Activated T-helper 9 cell treated with anti-CD3 and anti-CD28 coated beads, Interleukin-2, amount 50 U/mL, for 16 hours (primary cell): ENCODE data around the gene ARHGEF12.

ENCODE experiments used
- DNase-seq: peaks from one replicate; pipeline ENCODE4 v3.0.0-alpha.2; 2020; ENCODE audit warnings: low read depth

Gene ARHGEF12

DNA sequence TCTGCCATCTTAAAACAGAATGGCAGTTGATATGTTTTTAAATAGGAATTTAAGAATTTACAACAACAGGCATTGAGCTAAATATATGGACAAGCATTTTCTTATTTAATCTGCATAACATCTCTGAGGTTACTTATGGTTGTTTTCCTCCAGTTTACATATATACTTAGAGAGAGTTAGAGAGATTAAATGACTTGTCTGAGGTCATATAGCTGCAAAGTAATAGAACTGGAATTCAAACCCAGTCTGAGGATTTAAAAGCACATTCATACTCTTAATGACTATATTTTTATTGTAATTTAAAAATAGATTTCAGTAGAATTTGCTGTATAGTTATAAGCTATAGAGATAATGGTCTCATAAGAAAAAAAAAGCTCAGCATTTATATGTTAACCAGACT, 93.9 kb downstream of the ARHGEF12 start:
- no peak for DNase-seq

DNA sequence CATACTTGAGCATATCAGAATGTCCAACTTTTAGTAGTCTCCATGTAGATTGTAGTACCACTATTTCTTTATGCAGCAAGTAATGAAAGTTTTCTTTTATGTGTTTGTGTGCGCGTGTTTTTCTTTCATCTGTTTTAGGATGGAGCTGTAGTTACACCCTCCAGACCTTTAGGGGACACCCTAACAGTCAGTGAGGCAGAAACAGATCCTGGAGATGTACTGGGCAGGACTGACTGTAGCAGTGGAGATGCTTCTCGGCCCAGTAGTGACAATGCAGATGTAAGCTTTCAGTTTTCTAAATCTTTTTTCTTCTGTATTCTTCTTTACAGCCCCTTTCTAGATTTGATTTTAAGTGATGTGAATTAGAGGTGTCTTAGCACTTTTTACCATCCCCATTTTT, 95.4 kb downstream of the ARHGEF12 start:
- no peak for DNase-seq

DNA sequence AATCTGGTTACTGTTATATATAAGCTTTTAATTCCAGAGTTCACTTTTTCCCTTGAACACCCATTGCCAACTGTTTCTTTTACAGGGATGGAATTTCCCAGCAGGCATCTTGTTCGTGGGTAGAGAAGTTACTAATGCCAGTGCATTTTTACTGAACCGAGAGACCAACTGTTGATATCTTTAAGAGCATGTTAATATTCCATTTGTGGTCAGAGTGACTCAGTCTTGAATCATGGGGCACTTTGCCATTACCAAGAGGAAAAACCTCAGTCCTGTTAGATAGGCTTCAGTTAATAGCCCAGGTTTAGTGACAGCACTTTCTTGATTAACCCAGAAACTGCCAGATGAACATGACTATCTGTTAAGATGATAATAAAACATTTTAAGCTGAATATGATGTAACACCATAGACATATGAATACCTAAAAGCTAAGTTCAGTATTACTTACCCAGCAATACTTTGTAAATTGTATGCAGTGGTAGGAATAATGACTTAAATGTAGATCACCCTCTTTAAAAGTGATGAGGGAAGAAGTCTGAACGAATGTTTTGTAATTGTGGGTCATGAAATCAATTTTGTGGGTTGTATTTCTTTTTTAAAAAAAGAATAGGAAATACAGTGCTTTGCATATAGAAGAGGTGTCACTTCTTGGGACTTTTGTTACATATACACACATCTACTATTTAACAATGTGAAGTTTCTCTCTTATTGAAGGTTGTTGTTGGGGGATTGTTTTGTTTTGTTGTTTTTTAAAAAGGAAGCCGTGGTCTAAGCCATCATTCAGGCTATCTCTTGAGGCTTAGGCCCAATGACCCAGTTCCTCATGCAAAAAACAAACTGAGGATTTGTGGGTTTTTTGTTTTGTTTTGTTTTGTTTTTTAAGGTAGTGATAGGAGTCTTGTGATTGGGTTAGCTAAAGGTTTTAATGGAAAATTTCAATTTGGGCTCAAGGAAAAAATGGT, 96.1 kb downstream of the ARHGEF12 start:
- no peak for DNase-seq

DNA sequence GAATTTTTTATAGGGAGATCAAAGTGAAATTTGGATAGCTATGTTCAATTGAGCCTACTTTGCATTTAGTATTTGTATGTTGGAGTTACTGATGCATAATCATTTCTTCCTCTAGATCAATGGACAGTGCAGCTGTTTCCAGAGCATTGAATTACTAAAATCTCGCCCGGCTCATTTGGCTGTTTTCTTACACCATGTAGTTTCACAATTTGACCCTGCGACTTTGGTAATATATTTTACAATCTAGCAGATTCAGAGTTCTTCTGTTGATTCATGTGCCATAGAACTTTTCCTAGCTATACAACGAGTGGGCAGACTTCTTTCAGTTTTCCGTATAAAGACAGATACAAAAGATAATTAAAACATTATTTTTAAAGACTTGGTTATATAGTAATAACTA, 105.4 kb downstream of the ARHGEF12 start:
- DNase-seq: no peak

DNA sequence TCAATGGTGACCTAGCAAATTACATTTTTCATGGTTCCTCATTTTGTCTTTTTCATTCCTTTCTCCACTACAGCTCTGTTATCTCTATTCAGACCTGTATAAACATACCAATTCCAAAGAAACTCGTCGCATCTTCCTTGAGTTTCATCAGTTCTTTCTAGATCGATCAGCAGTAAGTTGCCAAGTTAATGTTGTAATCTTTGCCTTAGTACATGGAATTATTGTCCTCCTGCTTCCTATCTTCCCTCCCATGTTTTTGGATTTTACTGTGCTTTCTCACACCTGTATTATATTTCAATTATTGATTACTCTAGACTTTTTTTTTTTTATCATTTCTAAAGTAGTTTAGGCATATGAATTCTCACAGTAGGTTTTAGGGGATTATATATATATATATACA, 105.8 kb downstream of the ARHGEF12 start:
- DNase-seq: no peak

DNA sequence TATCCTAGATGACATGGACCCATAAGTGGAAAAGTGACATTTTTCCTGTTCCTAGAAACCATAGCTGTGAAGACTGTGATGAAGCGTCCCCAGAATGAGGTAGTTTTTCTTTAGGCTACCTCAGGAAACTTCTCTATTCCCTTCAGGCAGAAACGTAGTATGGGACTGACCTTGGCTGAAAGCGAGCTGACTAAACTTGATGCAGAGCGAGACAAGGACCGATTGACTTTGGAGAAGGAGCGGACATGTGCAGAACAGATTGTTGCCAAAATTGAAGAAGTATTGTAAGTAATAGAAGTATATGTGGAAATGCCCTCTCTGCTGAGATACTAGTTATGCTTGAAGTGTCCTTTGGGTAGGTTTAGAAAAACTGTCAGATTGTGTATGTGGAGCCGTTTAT, 110.6 kb downstream of the ARHGEF12 start:
- no peak for DNase-seq

DNA sequence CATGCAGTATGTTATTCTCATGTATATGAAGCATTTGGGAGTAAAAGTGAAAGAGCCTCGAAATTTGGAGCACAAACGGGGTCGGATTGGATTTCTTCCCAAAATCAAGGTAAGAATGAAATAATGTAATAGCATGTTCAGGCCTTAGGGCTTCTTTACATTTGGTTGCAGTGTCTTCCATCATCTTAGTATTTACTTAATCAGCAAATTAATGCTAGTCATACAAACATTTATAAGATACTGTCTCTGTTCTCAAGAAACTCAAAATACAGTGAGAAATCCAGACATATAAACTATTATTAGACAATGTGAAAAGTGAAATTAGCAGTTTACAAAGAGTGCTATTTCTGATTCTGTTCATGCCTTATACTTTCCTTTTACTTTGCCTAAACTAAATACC, 112.0 kb downstream of the ARHGEF12 start:
- no peak for DNase-seq

DNA sequence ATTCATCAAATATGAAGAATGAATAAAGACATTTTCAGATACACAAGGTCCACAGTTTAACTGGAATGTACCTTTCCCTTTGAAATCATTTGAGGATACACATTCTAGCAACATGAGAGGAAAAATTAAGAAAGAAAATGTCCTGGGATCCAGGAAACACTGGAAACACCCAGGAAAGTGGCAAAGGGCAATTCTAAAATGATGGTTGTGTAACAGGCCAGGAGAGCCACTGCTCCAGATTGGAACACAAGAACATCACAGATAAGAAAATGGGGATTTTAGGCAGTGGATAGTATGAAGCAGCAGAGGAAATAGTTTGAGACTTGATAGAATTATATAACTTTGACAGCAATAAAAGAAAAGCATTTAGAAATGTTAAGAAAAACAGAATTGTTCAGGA, 119.3 kb downstream of the ARHGEF12 start:
- DNase-seq: no peak

DNA sequence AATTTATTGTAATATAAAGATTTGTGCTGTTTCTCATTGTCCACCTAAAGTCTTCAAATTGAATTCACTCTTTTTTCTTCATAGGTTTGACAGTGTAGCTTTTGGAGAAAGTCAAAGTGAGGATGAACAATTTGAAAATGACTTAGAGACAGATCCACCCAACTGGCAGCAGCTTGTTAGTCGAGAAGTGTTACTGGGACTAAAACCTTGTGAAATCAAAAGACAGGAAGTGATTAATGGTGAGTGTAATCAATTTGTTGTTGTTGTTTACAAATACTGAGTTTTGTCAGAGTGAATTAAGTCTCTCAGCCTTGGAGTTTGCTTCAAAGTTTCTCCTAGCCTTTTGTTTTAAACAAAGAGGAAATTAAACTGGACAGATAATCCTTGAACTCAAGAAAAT, 121.8 kb downstream of the ARHGEF12 start:
- no peak for DNase-seq

DNA sequence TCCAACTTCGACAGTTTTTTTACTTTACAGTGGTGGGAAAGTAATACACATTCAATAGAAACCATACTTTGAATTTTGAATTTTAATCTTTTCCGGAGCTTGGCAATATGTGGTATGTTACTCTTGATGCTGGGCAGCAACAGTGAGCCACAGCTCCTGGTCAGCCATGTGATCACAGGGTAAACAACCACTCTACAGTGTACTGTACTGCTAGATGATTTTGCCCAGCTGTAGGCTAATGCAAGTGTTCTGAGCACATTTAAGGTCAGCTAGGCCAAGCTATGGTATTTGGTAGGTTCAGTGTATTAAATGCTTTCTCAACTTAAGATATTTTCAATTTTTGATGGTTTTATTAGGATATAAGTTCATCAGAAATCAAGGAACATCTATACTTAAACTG, 126.6 kb downstream of the ARHGEF12 start:
- DNase-seq: no peak

DNA sequence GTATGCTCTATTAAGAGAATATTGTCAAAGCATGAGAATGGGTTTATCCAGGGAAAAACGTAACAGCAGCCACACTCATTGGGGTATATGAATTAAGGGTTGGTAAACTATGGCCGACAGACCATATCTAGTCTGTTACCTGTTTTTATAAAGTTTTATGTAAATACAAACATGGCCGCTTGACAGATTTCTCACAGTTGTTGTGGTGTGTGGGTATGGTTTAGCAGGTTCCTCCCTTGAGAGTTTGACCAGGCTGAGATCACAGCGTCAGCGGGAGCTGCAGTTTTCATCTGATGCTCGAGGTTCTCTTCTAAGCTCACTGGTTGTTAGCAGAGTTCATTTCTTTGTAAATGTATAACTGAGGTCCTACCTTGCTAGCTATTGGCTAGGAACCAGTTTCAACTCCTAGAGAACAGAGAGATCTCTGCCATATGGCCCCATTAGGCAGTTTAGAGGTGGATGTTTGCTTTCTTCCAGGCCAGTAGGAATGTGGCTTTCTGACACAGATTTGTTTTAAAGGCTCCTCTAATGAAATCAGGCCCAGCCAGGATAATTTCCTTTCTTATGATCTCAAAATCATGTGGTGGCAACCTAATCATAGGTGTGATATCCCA, 129.8 kb downstream of the ARHGEF12 start:
- DNase-seq: no peak

DNA sequence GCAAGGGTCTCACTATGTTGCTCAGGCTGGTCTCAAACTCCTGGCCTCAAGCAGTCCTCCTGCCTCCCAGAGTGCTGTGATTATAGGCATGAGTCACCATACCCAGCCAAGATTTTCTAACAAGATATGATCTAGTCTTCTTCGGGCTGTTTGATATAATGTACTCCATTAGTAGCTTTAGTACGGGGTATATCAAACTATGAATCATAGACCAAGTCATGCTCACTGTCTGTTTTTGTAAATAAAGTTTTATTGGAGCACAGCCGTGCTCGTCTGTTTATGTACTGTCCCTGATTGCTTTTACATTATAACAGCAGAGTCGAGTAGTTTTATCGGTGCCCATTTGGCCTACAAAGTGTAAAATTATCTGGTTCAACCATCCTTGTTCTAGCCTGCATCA, 131.4 kb downstream of the ARHGEF12 start:
- DNase-seq: no peak

DNA sequence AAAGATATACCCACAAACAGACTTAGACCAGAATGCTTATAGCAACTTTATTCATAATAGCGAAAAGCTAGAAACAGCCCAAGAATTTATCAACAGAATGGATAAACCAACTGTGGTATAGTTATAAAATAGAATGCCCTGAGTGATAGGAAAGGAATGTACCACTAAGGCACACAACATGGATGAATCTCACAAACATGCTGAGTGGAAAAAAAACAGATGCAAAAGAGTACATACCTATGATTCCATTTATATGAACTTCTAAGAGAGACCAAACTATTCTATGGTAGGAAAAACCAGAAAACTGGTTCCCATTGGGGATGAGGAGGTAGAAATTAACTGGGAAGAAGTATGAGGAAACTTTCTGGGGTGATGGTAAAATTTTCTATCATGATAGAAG, 134.9 kb downstream of the ARHGEF12 start:
- DNase-seq: no peak

DNA sequence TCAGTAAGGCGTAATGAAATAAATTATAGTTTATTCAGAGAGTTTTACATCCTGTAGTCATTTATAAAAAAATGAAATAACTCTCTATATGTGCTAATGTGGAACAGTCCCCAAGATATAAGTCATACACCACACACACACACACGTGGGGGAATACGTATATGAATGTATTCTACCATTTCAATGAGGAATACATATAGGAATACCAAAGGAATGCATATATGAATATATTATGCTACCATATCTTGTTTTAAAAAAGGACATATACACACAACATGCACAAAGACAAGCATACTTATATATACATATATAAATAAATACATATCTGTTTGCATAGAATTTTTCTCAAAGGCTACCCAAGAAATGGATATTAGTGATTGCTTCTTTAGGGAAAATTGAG, 135.8 kb downstream of the ARHGEF12 start:
- no peak for DNase-seq

DNA sequence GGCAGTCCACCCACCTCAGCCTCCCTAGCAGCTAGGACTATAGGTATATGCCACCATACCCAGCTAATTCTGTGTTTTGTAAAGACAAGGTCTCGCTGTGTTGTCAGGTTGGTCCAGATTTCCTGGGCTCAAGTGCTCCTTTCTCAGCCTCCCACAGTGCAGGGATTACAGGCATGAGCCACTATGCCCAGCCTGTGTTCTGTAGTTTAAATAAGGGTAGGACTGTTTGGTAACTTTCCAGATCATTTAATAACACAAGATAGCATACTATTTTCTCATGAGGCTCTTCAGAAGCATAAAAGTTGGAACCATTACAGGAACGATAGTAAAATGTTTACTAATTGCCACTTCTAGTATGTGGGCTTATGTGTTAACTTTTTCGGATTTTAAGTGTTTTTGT, 137.3 kb downstream of the ARHGEF12 start:
- DNase-seq: no peak

DNA sequence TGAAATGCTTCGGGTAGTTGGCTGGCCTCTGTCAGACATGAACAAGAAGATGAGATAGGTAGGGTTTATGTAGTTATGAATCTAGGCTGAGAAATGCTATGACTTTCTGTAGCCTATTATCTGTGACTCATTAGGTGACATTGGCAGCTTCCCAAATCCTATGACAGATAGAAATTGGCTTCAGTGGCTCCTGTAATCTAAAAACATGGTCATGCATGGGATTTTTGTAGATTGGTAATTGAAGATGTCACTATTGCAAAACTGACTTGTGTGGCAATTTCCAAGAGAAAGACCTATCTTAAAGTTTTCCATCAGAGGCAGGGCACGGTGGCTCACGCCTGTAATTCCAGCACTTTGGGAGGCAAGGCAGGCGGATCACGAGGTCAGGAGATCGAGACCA, 145.9 kb downstream of the ARHGEF12 start:
- DNase-seq: no peak

DNA sequence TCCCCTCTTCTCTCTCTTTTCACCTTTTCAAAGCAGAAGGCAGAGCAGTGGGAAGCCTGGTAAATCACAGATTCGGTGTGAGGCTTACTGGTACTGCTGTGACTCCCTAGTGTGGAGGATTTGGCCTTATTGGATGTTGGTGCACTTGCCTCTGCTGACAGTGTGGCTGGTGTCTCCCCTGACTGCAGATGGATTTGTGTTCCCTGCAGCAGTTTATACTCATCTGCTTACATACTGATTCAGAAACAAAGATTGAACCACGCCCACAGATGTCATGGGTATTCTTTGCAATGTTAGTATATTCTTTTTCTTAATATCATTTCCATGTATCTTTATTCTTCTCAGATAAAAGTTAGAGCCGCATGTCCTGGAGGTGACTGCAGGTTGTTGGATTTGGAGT, 148.5 kb downstream of the ARHGEF12 start:
- no peak for DNase-seq

DNA sequence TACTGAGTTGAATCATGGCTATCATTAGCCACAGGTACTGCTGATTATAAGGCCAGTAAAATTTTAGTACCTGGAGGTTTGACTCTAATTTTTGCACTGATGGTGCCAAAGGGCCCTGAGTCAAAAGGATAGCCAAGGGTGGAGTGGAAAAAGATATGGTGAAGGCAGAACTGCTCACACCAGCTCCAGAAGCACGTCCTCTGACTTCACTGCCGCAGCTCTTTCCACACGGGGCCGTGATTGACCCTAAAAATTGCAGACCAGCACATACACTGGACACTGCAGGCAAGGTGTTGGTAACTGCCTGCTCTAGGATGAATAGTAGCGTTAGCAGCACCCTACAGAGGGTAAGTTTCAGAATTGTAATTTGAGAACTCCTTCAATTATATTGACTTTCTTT, 149.9 kb downstream of the ARHGEF12 start:
- no peak for DNase-seq

DNA sequence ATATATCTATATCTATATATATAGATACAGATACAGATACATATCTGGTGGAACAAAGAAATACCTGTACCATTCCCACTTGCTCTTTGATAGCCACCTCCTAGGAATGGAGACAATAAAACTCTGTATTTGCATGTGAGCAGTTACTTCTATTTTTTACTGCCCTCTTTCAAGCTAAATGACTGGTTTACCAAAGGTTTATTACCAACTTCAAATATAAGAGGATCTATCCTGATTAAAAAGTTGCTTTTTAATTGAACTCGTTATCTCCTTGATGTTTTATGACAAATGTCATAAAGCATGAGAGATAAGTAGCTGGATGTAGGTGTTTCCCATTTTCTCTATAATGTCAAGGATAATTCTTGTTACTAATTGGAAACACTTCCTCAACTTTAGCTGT, 153.6 kb downstream of the ARHGEF12 start:
- DNase-seq: no peak

DNA sequence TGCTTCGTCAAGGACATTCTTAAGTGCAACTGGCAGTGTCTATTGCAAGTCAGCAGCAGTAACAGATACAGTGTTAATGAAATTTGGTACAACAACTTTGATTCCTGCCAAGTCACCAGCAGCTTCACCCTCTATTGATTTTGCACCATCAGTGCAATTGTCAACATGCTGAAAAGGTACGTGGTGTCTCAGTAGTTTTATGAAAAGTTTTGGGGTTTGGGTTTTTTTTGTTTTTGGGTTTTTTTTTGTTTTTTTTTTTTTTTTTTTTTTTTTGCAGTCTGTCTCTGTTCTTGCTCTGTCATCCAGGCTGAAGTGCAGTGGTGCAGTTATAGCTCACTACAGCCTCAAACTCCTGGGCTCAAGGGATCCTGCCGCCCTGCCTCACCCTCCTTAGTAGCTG, 156.3 kb downstream of the ARHGEF12 start:
- DNase-seq: no peak

DNA sequence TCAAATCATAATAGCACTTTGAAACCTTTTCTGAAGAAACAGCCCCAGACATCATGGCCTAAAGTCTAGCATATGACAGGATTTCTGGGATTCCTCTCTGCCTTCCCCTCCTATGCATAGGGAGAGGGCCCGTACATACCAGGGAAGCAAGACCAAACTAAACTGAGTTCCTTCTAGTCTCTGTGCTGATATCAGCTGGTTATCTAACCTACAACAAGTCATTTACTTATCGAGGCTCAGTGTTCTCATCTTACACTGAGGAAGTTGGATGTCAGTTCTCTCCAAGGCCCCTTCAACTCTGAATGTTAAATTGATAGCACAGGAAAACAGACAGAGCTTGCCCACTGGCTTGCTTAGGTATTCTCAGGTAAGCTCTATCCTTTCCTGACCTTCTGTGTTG, 158.4 kb downstream of the ARHGEF12 start:
- DNase-seq: no peak

DNA sequence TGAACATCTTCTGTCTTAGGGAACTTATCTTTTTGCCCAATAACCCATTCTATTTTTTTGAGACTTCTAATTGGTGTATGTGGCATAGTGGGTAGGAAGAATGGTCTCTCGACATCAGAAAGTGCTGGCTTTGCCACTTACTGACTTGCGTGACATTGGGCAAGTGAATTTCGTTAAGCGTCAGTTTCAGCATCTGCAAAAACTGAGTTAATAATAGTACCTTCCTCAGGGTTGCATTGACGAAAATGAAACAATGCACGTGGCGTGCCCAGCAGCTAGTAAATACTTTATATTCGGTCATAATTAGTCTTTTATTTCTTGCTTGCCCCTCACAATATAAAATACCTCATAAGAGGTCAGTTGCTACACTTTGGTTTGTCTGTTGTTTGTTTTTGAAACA, 162.9 kb downstream of the ARHGEF12 start:
- no peak for DNase-seq

DNA sequence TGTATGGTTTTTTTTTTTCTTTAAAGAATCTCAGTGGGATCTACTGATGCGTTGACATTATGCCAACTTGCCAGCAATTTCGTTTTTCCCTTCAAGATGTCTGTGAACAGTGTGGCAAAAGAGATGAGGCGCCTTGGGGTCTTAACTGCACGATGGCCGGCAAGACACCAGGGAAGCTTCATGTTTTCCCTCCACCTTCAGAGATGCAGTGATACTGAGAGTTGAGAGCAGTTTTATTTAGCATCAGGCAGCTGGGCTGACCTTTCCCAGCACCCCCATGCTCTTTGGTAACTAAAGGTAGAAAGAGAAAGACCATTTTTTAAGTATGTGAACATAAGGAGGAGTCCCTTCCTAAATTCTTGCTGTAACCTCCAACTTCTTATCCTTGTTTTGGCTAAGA, 163.6 kb downstream of the ARHGEF12 start:
- DNase-seq: no peak
